ENCODE data around the gene C11orf58.

C11orf58 gene

GRCh38 chr11:16767957-16768356 is 29.5 kb downstream of the C11orf58 start:
- DNase-seq (ENCODE audit: low read depth in 2 of 2) = no peak

GRCh38 chr11:16769386-16769785 is 30.9 kb downstream of the C11orf58 start:
- DNase-seq (ENCODE audit: low read depth in 2 of 2) = no peak

DNA sequence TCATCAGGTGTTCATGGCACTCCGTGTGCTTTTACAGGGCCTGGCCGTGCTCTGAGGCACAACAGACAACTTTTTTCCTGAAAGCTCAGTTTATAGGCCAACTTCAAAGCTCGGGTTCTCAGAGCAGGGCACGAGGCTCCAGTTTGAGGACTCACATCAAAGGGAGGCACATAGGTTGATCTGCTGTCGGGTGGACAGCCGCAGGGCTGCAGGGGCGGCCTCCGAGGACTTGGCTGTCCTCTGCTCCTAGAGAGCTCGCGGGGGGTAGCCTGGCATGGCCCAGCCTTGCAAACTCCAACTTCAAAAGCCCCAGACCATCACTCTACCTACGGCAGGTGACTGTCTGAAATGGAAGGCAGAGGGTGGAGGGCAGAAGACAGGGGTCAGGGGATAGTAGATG is 31.6 kb downstream of the C11orf58 start:
- no peak for DNase-seq (ENCODE audit: low read depth in 2 of 2)

- no peak for DNase-seq (ENCODE audit: low read depth in 2 of 2)
Observed at GRCh38 chr11:16771350-16772140, 33.1 kb downstream of the C11orf58 start.

GRCh38 chr11:16772141-16772512 is 33.7 kb downstream of the C11orf58 start:
- DNase-seq (ENCODE audit: low read depth in 2 of 2) = no peak

- DNase-seq (ENCODE audit: low read depth in 2 of 2) = no peak
Observed at GRCh38 chr11:16773981-16774935, 35.8 kb downstream of the C11orf58 start.

DNA sequence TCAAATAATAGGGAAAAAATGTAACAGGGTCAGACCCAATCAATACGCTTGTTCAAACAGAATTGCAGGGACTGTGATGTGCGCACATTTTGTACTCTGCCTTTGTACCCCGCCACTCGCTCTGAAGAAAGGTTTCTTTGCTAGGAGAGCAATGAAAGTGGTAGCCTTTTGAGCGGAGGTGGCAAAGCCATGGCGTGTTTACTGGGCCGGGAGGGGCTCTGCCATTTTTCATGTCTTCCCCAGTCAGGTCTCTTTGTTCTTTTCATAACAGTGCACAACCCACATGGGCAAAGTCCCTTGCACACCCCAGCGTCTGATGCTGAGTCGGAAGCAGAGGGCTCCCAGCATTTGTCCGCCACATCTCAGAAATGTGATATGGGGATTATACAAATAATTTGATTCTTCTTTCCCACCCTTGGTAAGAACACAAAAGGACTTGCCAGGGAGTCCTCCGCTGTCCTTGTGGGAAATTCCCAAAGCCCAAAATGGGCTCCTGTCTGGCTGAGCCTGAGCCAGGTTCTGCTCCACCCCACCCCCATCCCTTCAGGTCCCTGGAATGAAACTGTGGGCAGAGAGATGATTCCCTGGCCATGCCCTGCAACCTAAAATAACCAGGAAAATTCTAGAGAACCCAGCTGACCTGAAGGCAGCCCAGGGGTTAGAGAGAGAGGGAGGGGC is 36.6 kb downstream of the C11orf58 start:
- DNase-seq (ENCODE audit: low read depth in 2 of 2) = no peak

GRCh38 chr11:16775614-16776283 is 37.3 kb downstream of the C11orf58 start:
- no peak for DNase-seq (ENCODE audit: low read depth in 2 of 2)

DNA sequence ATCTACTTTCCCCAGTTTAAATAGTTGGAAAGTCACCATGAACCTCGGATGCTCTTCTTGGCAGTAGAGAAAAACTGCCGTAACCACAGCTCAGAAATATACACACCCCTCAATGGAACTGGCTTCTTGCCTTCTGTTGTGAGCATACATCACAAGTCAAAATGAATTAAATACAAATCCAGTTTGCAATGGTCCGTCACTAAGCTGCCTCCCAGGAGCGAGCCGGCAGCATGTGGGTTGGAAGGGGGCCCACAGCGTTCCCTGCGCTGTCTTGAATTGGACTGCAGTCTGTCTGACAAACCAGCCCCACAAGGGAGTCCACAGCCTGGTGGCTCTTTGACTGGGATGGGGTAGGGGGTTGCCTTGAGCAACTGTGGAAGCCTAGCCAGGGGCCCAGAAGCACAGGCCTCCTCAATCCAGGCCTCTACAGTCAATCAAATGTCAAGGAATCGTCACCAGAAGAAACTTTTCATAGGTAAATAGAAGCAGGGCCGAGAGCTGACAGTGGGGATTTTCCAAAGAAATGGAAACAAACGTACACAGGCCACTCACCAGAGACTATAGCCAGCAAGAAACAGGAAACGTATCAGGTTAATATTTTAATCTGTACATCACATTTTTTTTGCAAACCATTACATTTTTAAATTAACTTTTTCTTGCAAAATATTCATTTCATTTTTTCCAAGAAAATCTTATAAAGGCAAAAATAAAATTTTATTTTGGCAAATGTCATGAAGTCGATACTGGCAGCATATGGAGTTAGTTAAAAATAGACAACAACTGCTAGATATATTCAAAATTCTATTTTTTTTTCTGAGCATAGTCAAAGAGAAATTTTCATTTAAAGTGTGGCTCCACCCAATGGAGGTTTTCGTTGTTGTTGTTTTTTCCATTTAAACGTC is 38.5 kb downstream of the C11orf58 start:
- DNase-seq (ENCODE audit: low read depth in 2 of 2) = no peak

DNA sequence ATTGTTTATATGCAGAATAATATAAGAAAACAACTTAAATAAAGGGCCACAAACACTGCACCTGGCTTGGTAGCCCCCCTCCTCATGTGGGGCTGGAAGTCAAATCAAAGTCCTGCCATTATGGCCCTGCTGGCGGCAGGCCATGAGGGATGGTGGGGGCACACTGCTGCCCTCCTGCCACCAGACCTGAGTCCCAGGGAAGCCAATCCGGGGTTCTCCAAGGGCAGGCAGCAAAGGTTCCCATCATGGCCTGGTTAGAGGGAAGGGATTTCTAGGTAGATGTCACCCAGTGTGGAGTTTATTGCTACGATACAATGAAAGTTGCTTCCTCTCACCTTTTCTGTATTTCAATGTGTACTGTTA is 39.1 kb downstream of the C11orf58 start:
- DNase-seq (ENCODE audit: low read depth in 2 of 2) = no peak

DNA sequence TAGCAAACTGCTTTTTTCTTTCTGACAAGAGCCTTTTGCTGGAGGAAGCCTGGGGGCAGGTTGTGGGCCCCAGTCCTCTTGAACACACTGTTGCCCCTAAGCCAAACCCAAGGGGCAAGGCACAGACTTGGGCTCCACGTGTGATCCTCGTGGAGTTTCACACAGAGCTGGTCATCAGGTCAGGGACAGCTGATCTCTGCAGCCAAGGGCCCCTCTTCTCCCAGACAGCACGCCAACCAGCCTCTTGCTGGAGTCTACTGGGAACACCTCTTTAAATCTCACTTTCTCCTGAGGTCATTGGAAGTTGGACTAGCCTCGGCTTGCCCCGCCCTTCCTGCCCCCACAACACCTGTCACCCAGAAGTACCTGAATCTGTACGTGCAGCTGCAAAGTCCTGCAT is 39.8 kb downstream of the C11orf58 start:
- DNase-seq (ENCODE audit: low read depth in 2 of 2) = no peak

DNA sequence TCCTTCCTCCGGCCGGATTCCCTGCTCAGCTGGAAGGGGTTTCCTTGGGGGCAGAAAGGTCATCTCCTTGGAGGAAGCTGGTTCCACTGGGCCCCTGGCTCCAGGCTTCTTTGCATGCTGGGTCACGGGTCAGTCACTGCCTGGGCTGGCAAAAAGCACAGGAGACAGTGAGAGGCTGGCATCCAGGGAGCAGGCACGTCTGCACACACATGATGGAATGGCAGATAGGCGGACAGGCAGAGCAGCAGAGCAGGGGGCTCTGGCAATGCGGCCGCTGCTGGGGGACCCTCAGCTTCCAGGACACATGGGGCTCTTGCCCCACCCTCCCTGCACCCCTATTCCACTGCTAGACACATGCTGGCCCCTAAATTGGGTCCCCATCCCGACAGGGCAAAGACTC is 40.4 kb downstream of the C11orf58 start:
- no peak for DNase-seq (ENCODE audit: low read depth in 2 of 2)

GRCh38 chr11:16779436-16779835 is 41.0 kb downstream of the C11orf58 start:
- no peak for DNase-seq (ENCODE audit: low read depth in 2 of 2)

DNA sequence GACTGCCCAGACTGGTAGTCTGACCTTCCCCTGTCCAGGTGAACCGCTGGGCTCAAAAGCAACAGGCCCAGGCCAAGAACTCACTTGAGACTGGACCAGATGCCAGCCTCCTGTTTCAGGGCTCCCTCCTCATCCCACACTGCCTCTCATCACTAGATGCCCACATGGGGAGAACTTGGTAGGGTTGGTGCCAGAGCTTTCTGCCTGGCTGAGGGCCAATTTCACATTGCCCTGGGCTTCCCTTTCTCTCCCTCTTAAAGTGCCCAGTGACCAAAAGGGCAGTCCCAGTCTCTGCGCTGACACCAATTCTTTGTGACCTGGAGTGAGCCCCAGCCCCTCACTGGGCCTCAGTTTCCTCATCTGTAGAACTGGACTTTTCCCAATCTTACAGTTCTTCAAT is 41.7 kb downstream of the C11orf58 start:
- DNase-seq (ENCODE audit: low read depth in 2 of 2) = no peak

- DNase-seq (ENCODE audit: low read depth in 2 of 2) = no peak
Observed at GRCh38 chr11:16780698-16781550, 42.5 kb downstream of the C11orf58 start.

DNA sequence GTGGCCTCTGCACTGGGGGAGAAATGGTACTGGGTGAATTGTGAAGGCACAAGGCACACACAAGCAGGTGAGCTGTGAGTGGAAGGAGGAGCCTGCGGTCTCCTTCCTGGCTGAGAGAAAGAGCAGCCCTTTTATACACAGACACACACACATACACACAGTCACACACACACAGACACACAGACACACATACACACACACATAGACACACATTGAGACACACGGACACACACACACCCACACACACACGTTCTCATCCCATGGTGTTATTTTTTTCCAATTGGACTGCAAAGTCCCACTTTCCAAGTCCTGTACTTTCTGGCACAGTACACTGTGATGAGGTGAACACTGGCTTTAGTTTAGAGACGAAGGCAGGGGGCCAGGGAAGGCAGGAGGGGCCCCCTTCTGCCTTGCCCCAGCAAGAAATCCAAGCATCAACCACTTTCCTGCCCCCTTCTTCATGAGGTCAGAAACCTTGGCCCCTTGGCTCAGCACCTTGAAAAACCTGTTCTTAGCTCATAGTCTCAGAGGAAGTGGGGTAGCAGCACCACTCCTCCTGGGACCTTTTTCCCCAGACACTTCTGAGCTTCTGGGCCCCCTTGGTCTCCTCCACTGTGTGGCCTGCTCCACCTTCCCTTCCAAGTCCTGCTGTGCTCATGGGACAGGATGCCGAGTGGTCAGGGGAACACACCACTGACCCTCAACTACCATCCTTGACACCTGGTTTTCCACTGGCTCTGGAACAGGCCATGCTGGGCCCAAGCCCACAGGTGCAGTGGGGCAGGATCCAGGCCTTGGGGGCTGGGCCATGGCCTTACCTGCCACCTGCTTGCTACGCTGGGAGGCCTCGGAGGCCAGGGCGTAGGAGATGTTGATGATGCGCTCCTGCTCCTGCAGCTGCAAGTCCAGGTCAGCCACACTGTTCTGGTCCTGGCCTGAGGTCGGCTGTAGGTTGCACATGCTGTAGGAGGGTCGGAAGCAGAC is 43.8 kb downstream of the C11orf58 start:
- no peak for DNase-seq (ENCODE audit: low read depth in 2 of 2)

DNA sequence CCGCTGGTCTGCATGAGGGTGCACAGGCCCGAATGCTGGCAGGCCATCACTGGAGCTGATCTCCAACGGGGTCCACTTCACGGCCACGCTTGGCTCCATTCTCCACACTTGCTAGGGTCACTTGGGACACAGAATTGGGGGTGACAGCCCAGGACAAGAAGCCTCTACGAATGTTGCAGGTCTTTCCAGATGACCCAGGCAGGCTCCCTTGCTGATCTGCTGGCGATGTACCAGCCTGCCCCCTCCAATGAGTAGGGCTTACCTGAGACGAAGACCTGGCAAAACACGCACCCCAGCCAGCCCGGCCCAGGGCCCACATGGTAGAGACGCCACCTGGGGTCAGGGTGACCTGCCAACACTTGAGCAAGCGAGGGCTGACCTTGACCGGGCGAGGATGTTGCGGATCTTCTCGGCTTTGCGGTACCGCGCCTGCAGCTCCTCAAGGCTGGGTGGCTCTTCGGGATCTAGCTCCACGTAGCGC is 44.9 kb downstream of the C11orf58 start:
- DNase-seq (ENCODE audit: low read depth in 2 of 2) = no peak

DNA sequence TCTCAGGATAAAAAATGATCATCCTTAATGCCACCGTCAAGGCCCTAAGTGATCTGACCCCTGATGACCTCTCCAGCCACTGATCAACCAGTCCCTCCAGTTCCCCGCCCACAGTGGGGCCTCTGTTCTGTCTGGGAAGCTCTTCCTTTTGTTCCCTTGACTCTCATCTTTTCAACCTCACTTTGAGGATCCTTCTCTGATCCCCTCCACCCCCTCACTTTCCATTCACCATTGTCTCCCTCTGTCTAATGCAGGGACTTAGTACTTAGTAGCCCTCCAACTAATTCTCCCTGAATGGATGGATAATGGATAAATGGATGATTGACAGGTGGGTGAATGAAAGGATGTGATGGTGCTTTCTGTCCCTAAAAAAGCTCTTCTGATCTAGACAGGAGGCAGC is 45.6 kb downstream of the C11orf58 start:
- DNase-seq (ENCODE audit: low read depth in 2 of 2) = no peak

Data from stimulated activated CD4-positive, alpha-beta T cell treated with anti-CD3 and anti-CD28 coated beads, Interleukin-1b, Interleukin-23, amount 100 ng/mL, for 1 hour (primary cell).